T-helper 1 cell (primary cell): ENCODE results near the gene GPRIN1.
"Not testable (repeated sequence)": the region's sequence is repeated elsewhere in the genome, so short reads cannot be mapped to it uniquely, and the experiment has no call there.

Experiments used
- DNase-seq, 5 donors: peaks; one replicate each; pipeline ENCODE4 v3.0.0-alpha.2; 2012 to 2020

GPRIN1 gene

GRCh38 chr5:176565760-176566288 is 44.1 kb downstream of the GPRIN1 start:
- no peak for DNase-seq

GRCh38 chr5:176564002-176564401 is 46.0 kb downstream of the GPRIN1 start:
- no peak for DNase-seq

GRCh38 chr5:176562189-176562588 is 47.8 kb downstream of the GPRIN1 start:
- DNase-seq = no peak

GRCh38 chr5:176561259-176561658 is 48.7 kb downstream of the GPRIN1 start:
- DNase-seq = no peak

- DNase-seq = no peak
Measured at GRCh38 chr5:176560364-176560763, 49.6 kb downstream of the GPRIN1 start.

- peak in 1 of 5 donors; percentile 34 for DNase-seq
Measured at GRCh38 chr5:176559683-176560082, 50.3 kb downstream of the GPRIN1 start.

GRCh38 chr5:176557846-176558245 is 52.1 kb downstream of the GPRIN1 start:
- no peak for DNase-seq

GRCh38 chr5:176553260-176554085 is 56.5 kb downstream of the GPRIN1 start:
- no peak for DNase-seq

- no peak for DNase-seq
Measured at GRCh38 chr5:176552332-176552869, 57.6 kb downstream of the GPRIN1 start.

- DNase-seq = not testable (repeated sequence)
Measured at GRCh38 chr5:176550937-176551336, 59.0 kb downstream of the GPRIN1 start.

- no peak for DNase-seq
Measured at GRCh38 chr5:176550275-176550831, 59.6 kb downstream of the GPRIN1 start.

GRCh38 chr5:176549871-176550270 is 60.1 kb downstream of the GPRIN1 start:
- no peak for DNase-seq

- DNase-seq = no peak
Measured at GRCh38 chr5:176548967-176549444, 61.0 kb downstream of the GPRIN1 start, which contains the start of gene CDHR2. CDHR2 (plus strand) TSS chr5:176549342; CDS start chr5:176565353, 16,011 bp downstream.

- DNase-seq = peak in 1 of 5 donors; percentile 27
Measured at GRCh38 chr5:176547802-176548201, 62.2 kb downstream of the GPRIN1 start.
